Fibroblast of mammary gland (primary cell): ENCODE measurements around the gene PRPF8.
A peak's percentile ranks its signal among the peaks of the same experiment; 100 is the strongest.
"Not testable (repeated sequence)": the region's sequence is repeated elsewhere in the genome, so short reads cannot be mapped to it uniquely, and the experiment has no call there.

ENCODE experiments used
- DNase-seq: peaks from one replicate; pipeline ENCODE4 v3.0.0-alpha.2; 2010; ENCODE audit warnings: low read depth
- H3K4me3 ChIP-seq: 2 replicates; pipeline ENCODE4 v1.5.1; 2011; ENCODE audit warnings: low read depth, mild to moderate bottlenecking, low read length, moderate library complexity; ENCODE audit not compliant: control insufficient read depth
- TF ChIP-seq, protein P1 (sequence below): conservative IDR thresholded peaks from 2 replicates; pipeline ENCODE4 v1.5.1; 2011; ENCODE audit warnings: low read depth, low read length, inconsistent platforms; ENCODE audit not compliant: control insufficient read depth, insufficient read depth

The PRPF8 gene

DNA sequence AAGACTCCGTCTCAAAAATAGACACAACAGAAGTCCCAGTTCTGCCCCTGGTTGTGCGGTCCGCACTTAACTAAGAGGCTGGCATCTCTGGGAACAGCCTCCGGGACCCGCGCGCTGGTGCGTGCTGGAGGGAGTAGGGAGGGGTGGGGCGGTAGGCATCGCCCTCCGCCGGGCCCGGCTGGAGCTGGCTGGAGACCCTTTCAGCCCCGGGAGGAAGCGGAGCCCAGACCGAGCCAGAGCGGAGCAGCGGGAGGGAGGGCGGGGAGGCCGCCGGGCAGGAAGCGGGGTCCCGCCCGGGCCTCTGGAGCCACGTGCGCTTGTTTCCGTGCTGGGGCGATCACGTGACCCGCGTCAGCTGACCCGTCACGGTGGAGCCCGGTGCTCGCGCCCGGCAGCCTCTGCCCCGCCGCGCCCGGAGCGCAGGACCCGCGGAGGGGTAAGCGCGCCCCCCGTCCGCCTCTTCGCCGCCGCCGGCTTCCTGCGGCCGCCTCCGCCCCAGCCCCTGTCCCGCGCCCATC, 39.7 kb upstream of the PRPF8 start, which contains the start of gene WDR81:
Gene WDR81 (plus strand): TSS at position 354 of the 518 bp plus-strand sequence. CDS start 256 bp downstream, outside the sequence.
- H3K4me3 ChIP-seq = peak within 1 kb of the TSS; percentile 45
- DNase-seq = peak; percentile 82
- TF ChIP-seq, protein P1, sequence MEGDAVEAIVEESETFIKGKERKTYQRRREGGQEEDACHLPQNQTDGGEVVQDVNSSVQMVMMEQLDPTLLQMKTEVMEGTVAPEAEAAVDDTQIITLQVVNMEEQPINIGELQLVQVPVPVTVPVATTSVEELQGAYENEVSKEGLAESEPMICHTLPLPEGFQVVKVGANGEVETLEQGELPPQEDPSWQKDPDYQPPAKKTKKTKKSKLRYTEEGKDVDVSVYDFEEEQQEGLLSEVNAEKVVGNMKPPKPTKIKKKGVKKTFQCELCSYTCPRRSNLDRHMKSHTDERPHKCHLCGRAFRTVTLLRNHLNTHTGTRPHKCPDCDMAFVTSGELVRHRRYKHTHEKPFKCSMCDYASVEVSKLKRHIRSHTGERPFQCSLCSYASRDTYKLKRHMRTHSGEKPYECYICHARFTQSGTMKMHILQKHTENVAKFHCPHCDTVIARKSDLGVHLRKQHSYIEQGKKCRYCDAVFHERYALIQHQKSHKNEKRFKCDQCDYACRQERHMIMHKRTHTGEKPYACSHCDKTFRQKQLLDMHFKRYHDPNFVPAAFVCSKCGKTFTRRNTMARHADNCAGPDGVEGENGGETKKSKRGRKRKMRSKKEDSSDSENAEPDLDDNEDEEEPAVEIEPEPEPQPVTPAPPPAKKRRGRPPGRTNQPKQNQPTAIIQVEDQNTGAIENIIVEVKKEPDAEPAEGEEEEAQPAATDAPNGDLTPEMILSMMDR = no peak

DNA sequence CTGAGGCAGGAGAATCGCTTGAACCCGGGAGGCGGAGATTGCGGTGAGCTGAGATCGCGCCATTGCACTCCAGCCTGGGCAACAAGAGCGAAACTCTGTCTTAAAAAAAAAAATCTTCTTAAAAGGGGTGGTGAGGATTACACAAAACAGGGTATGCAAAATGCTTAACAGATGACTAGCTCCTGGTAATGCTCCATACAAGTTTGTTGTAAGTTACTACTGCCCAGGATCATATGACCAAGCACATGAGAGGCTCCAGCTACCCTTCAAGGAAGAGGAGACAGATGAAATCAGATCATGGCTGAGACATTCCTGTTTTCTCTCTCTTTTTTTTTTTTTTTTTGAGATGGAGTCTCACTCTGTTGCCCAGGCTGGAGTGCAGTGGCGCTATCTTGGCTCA, 37.4 kb upstream of the PRPF8 start:
- not testable (repeated sequence) for H3K4me3 ChIP-seq
- DNase-seq = peak; percentile 86

DNA sequence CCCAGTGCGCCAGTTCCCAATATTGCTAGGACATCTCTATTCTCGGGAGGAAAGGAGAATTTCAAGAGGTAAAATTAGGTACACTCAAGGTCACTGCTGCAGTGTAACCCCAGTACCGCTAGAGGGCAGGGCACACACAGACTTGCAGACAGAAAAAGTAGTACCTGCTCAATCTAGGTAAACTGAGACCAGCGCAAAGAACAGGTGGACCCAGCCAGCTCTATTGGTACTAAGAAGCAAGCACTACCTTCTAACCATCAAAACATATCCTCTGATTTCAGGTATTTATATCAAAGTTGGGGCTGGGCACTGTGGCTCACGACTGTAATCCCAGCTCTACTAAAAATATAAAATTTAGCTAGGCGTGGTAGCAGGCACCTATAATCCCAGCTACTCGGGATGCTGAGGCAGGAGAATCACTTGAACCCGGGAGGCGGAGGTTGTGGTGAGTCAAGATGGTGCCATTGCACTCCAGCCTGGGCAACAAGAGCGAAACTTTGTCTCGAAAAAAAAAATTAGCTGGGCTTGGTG, 36.3 kb upstream of the PRPF8 start:
- H3K4me3 ChIP-seq = peak overlapping the region; percentile 22
- DNase-seq = peak; percentile 63
- TF ChIP-seq, protein P1 = peak; percentile 100

DNA sequence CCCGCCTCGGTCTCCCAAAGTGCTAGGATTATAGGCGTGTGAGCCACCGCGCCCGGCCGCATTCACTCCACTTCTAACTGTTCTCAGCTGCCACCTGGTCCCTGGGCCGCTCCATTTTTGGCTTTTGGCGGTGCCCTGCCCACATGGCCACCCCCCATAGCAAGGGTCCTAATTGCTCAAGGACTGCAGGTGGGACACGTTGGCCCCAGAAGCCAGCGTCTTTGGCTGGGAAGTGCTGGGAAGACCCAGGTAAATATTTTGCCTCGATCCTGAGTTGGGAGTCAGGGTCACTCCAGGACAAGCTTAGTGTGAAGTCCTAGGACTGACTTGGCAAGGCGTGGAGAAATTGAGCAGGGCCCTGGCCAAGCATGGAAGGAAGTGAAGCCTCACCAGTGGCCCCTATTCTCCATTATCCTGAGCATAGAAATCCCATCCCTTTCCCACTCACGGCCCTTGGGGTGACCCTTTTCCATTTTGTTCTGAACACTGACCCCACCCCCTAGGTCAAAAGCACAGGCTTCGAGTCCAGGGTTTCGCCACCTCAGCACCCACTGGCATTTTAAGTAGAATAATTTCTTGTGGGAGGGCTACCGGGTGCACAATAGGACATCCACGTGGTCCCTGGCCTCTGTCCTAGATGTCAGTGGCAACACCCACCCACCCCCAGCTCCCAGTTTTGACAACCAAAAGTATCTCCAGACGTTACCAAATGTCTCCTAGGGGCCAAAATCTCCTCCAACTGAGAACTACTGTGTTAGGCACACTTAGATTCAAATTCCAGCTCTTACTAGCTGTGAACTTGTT, 33.9 kb upstream of the PRPF8 start:
- H3K4me3 ChIP-seq = no peak overlapping the region
- DNase-seq = no peak
- TF ChIP-seq, protein P1 = no peak

DNA sequence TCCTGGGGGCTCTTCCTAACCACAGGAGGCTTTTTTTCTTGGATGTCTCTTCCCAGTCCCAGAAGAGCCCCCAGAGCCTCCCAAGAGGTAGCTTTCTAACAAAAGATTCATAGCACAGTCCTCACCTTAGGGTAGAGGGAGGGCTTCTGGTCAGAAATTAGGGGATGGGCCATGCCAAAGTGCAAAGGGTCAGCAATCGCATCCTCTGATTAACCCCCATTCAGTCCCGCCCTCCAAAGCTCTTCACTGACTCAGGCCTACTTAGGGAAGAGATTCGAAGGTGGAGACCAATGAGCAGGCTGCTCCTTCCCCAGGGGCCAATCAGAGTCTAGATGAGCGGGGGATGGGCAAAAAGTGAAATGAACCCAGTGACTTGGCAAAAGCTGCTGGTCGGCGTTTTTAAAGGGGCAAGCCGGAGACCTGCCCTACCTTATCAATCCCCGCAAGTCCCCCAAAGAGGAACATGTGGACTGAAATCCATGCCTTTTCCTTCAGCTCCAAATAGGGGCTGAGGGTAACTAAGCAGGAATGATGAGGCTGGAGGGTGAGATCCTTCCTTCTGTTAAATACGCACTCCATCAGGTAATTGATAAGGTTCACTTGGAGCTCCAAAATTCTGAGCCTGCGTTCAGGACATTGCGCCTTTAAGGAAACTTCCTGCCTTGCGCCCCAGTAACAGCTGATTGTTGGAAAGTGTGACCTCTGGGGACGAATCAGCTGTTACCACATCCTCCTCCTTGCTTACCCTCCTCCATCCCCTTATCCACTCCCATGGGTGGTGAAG, 32.4 kb upstream of the PRPF8 start:
- H3K4me3 ChIP-seq = peak overlapping the region; percentile 53
- TF ChIP-seq, protein P1 = no peak
- peak; percentile 99 for DNase-seq

DNA sequence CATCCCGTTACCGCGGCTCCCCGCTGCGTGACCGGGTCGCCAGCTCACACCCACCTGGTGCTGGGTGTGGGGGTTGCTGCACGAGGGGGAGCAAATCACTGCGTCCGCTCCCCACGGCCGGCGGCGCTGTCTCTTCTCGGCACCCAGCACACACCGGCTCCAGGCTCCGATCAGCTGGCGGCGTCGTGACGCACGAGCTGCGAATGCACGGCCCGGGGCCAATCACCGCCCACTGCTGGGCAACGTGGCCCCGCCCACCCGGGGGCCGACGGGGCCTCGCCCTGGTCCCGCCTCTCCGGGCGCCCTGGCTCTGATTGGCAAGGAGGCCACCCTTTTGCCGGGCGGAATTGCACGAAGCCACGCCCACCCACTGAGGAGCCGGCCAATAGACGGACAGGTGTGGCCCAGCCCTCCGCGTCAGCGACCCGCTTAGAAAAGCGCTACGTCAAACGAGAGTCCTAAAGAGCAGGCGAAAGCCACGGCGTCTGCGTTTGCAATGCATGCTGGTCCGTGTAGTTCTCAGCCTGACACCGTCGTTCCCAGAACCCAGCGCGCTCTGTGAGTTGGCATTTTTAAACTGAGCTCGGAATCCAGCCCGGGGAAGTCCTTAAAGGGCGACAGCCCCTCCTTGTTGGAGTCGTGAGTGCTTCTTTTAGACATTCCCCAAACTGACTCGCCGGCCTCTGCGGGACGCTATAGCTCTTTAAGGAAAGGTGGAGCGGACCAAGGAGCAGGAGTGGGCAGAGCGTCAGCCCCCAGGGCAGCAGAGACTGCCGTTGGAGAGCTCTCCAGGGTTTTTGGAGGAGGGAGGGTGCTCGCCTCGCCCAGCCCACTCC, 31.6 kb upstream of the PRPF8 start:
- DNase-seq = peak; percentile 100
- H3K4me3 ChIP-seq = peak overlapping the region; percentile 83
- TF ChIP-seq, protein P1 = no peak
